HG03442 (cell line): ENCODE data around the gene ANTKMT.

Experiments
- ATAC-seq: cut with Tn5 transposase; IDR thresholded peaks from one replicate; pipeline ENCODE4 v1.9.1; 2021; ENCODE audit warnings: mild to moderate bottlenecking, moderate library complexity; ENCODE audit not compliant: unreplicated experiment

The ANTKMT gene

DNA sequence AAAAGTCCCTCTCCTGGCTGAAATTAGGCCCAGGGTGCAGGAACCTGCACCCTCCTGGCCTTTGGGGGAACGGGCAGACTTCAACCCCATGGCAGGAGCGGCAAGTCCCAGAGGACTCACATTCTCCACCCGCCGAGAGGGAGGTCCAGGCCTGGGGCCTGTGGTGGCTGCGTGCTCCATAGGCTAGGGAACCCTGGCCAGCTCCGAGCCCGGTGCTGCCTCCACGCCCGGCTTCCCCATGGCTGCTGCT lies 5.2 kb downstream of the ANTKMT start:
- ATAC-seq = no peak

DNA sequence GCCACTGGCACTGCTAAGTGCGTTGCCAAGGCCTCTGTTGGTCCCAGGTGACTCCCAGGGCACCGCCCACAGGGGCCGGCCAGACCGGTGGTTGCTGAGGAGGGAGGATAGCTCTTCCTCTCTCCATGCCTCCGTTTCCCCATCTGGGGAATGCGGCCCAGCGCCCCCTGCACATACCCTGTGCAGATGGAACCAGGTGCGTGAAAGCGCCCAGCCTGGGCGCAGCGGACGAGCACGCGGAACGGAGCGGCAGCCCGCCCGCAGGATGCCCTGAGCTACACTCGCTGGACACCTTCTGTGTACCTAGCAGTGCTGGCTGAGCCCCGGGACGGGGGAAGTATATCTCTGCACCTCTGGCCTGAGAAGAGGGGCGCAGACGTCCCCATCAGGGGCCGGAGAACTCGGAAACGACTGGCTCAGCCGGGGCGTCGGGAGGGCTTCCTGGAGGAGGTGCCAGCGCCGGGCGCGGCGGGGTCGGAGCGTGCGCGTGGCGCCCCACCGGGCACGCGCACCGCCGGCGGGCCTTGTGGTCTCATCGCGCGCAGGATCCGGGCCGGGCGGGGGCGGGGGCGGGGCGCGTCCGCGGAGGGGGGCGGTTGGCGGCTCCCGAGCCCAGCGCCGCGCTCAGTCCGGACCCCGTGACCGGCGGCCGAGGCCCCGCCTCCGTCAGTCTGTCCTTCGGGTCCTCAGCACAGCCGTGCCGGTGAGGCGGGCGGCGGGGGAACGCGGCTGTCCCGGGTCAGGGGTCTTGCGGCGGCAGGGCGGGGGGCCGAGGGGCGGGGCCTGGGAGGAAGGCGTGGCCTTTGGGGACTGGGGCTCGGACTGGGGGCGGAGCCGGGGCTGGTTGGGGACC lies 5.7 kb downstream of the ANTKMT start, which contains the start of the genes CCDC78 and HAGHL:
Gene CCDC78, minus strand, starts transcription at position 6 of the 853 bp plus-strand sequence. CDS start 76 bp downstream, outside the sequence.
Gene HAGHL, plus strand, starts transcription at position 669 of the 853 bp plus-strand sequence. CDS start 404 bp downstream, outside the sequence.
- no peak for ATAC-seq

GRCh38 chr16:727291-727977 lies 6.5 kb downstream of the ANTKMT start:
- no peak for ATAC-seq

DNA sequence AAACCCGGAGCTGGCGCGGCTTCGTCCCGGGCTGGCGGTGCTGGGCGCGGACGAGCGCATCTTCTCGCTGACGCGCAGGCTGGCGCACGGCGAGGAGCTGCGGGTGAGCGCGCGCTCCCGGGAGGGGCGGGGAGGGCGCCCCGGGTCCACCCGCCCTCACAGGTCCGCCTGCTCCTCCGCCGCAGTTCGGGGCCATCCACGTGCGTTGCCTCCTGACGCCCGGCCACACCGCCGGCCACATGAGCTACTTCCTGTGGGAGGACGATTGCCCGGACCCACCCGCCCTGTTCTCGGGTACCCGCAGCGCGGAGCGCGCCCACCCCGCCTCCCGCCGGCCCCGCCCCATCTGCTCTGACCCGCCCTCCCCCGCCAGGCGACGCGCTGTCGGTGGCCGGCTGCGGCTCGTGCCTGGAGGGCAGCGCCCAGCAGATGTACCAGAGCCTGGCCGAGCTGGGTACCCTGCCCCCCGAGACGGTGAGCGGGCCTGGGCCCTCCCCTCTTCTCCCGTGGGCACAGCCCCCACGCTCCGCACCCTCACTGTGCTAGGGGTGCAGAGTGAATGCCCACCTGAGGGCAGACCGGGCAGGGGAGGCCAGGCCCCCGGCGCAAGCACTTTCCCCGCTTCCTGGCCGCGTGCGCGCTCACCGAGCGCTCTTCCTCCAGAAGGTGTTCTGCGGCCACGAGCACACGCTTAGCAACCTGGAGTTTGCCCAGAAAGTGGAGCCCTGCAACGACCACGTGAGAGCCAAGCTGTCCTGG lies 7.4 kb downstream of the ANTKMT start:
- no peak for ATAC-seq

GRCh38 chr16:728890-729744 lies 8.2 kb downstream of the ANTKMT start:
- ATAC-seq = no peak

GRCh38 chr16:729768-730665 lies 9.1 kb downstream of the ANTKMT start:
- no peak for ATAC-seq

DNA sequence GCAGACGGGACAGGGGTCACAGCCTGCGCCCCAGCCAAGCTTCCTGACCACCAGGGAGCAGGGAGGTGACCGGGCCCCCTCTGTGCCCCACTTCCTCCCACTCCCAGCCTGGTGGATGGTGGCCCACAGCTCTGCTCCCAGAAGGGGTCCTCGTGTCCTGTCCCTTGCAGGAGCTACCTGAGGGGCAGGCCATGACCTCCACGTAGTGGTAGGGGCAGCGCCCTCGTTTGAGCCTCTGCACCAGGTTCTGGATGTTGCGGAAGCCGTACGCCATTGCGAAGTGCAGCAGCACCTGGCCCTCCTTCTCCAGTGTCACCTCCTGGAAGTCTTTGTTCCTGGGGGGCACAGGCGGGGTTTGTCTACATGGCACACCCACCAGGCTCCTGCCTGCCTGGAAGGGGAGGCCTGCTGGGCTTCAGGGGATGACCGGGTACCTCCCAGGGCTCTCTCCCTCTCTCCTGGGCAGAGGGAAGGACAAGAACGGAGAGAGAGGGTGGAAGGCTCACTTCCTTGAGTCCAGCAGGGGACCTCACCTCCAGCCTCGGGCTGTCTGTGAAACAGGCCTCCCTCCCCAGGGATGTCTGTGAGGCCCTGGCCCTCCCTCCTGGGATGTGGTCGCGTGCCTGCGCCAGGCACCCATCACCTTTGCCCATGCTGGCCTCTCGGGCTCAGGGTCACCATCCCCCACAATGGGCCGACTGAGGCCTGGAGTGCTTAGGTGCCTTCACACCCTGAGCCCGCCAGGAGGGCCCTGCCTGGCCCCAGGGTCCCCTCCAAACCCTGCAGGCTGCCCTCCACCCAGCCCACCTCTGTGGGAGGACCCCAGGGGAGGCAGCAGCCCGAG lies 9.9 kb downstream of the ANTKMT start:
- ATAC-seq = no peak

GRCh38 chr16:732332-732731 lies 11.4 kb downstream of the ANTKMT start:
- no peak for ATAC-seq

- ATAC-seq = no peak
These were observed 12.0 kb downstream of the ANTKMT start for GRCh38 chr16:732936-733335.

GRCh38 chr16:733382-734207 lies 12.6 kb downstream of the ANTKMT start:
- no peak for ATAC-seq

DNA sequence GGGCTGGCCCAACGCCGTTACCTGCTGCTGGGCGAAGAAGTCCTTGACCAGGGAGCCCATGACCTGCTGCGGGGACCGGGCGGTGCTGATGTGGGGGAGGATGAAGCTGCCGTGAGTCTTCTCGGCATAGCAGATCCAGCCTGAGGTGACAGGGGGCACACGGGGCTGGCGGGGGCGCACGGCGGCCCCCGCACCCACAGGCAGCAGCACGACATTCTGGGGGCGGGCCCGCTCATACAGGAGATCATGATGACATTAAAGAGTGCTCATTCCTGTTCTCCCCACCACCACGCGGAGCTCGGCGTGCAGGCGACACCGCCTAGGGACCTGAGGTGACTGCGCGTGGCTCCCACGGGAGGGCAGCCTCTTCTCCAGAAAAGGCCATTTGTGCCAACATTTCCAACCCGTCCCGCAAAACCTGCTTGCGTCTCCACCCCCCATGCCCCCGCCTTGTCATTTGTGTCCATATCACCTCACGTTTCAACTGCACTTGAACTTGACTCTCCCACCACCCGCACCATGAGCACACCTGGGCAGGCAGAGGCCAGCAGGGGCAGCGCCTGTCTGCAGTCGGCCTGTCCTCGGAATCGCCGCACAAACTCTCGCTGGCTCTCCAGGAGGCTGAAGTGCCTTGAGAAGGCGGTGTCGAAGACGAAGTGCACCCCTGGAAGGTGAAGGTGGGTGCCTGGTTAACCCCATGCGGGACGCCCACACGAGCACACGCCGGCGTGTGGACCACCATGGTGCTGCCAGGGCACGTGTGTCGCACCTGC lies 13.4 kb downstream of the ANTKMT start:
- ATAC-seq = no peak

DNA sequence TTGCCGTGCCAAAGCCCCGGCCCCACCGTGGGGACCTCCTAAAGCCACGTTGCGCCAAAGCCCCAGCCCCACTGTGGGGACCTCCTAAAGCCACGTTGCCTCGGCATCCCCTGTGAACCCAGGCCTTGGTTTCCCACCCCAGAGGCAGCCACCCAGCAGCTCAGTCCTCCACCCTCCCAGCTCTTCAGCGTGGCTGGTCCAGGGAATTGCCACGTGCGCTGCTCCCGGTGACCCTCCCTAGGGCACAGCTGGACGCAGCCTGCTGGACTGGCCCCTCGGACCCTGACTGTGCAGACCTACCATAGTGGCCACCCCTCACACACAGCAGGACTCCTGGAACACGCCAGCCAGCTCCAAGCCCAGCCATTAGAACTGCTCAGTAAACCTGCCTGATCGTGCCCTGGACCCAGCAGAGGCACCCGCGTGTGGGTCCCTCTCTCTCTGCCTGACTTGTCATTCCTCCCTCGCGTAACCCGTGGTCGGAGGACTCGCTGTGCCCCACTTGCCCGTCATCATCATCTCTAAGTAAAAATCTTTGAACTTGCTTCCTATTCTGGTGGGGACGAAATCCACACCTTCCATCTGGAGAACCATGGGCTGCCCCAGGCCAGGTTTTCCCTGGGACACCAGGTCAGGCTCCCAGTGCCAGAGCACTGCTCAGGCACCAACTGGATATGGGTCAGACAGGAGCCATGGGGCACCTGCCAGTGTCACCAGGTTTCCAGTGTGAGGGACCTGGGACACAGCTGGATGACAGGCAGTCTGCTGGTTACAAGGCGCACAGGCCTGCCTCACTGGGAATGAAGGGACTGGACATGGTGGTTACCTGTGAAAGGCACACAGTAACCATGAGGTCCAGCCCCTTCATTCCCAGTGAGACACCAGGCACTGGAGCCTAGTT lies 14.3 kb downstream of the ANTKMT start:
- no peak for ATAC-seq

DNA sequence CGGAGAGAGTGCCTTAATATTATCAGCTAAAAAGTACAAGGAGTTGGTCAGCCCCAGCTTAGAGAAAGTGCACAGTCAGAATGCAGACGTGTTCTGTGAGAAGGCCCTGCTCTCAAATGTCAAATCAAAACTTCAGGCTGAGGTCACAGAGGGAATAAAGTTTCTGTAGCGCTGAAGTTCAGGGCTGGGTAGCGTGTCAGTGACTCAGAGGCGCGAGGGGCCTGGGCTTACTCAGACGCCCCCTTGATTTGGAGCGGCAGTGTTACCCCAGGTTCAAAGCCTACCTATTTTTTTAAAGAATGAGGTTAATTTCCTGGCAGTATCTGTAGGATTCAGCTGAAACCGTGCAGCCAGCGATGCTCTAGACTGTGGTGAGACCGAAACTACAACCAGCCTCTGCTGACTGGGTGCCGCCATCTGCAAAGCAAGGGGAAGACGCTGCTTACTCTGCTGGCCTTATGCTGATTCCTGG lies 15.1 kb downstream of the ANTKMT start:
- no peak for ATAC-seq

- ATAC-seq = no peak
These were observed 16.1 kb downstream of the ANTKMT start for GRCh38 chr16:736936-737481.

DNA sequence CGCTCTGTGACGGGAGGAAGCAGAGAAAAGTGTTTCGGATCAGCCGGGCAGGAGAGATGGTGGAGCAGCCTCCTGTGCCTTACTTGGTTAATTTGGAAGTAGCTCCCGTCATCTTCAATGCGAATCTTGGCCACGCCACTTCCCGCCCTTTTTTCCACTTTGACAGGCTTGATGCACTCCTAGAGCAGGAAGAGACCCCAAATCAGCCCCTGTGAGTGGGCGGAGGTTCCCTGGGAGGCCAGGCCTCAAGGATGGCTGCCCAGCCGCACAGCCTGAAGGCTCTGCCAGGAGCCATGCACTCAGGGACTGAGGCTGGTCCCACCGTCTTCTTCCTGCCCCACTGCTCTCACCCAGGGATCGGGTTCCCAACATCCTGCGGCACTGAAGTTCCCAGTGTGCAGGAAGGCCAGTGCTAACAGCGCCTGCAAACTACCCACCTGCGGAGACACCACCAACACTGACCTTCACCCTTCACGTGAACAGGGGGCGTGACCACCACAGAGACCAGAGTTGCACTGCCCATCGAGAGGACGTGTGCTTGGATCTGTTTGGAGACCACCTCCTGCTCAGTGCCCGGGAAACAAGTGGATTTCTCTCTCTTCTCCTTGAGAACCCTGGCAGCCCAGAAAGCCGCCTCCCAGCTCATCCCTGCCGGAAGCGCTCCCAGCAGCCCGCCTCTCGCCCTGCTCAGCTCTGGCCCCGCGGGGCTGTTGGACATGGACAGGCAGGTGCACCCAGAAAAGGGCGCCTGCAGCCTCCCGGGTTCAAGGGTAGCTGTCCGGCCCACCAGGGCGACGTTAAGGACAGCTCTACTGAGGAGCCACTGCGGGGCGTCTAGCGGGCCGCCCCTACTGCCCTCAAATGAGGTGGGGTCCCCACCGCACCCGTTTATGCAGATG lies 18.9 kb downstream of the ANTKMT start:
- no peak for ATAC-seq
